Stomach (tissue), 4 donors: ENCODE results near the gene HTD2.

Experiments
- CTCF ChIP-seq, 7 experiments: fragments of 450-650 bp in 4 of 7; fragments of 200-600 bp in 3 of 7; sonication (generic) in 3 of 7; IDR thresholded peaks; one replicate each; pipeline ENCODE4 v1.5.1; 2016 to 2019; ENCODE audit warnings: antibody characterized with exemption in 7 of 7, control low read depth in 2 of 7, mild to moderate bottlenecking in 1 of 7
- POLR2A ChIP-seq, 4 donors: fragments of 450-650 bp; IDR thresholded peaks; one replicate each; pipeline ENCODE4 v1.6.1; 2016; ENCODE audit warnings: antibody characterized with exemption in 4 of 4, control low read depth in 2 of 4, mild to moderate bottlenecking in 1 of 4, moderate library complexity in 1 of 4

GRCh38 chr3:58353722-58354553 is 47.6 kb downstream of the HTD2 start:
- TF ChIP-seq CTCF (IDR thresholded peaks at IDR 0.05) (no peak), POLR2A (IDR thresholded peaks at IDR 0.05) (no peak)
